Measurements from ENCODE around the gene SFTPA2.

DNA sequence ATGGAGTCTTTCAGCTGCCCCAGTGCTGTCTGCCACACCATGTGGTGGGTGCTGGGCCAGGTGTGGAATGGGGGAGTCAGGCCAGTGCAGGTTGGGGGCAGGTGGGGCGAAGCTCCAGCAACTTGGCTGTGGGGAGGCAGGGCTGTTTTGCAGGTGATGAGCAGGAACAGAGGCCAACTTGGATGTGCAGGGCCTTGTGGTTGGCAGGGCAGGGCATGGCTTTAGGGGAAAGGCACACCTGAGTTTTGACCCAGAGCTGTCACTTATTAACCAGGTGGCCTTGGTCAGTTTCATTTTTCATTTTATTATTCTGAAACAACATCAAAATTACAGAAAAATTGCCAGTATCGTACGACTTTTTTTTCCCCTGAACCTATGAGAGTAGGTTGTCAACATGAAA, 1.1 kb upstream of the SFTPA2 start:
- TF ChIP-seq TAF1 (IDR thresholded peaks at IDR 0.05; ENCODE audit: borderline replicate concordance, insufficient read depth, low read length) = no peak
- no peak for TF ChIP-seq POLR2AphosphoS5 (IDR thresholded peaks at IDR 0.05; ENCODE audit: low read depth, low read length)
- TF ChIP-seq, protein P1, sequence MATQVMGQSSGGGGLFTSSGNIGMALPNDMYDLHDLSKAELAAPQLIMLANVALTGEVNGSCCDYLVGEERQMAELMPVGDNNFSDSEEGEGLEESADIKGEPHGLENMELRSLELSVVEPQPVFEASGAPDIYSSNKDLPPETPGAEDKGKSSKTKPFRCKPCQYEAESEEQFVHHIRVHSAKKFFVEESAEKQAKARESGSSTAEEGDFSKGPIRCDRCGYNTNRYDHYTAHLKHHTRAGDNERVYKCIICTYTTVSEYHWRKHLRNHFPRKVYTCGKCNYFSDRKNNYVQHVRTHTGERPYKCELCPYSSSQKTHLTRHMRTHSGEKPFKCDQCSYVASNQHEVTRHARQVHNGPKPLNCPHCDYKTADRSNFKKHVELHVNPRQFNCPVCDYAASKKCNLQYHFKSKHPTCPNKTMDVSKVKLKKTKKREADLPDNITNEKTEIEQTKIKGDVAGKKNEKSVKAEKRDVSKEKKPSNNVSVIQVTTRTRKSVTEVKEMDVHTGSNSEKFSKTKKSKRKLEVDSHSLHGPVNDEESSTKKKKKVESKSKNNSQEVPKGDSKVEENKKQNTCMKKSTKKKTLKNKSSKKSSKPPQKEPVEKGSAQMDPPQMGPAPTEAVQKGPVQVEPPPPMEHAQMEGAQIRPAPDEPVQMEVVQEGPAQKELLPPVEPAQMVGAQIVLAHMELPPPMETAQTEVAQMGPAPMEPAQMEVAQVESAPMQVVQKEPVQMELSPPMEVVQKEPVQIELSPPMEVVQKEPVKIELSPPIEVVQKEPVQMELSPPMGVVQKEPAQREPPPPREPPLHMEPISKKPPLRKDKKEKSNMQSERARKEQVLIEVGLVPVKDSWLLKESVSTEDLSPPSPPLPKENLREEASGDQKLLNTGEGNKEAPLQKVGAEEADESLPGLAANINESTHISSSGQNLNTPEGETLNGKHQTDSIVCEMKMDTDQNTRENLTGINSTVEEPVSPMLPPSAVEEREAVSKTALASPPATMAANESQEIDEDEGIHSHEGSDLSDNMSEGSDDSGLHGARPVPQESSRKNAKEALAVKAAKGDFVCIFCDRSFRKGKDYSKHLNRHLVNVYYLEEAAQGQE (IDR thresholded peaks at IDR 0.05; ENCODE audit: insufficient read depth in 1 of 2, low read depth in 2 of 2, low read length in 2 of 2) = no peak
- TF ChIP-seq FOXP2 (optimal IDR thresholded peaks at IDR 0.05; ENCODE audit: borderline replicate concordance, extremely low read depth, extremely low read length, insufficient read depth) = no peak
- no peak for TF ChIP-seq SIN3A (IDR thresholded peaks at IDR 0.05; ENCODE audit: borderline replicate concordance, insufficient read depth, low read length)

Measured in PFSK-1 (cell line).